SK-N-SH (cell line): ENCODE results near the gene SH3BGR. TPM values are rescaled to one million over a fixed set of nuclear protein-coding genes. Genes with fewer than 3 reads are reported as not detected.

ENCODE experiments used
- CTCF ChIA-PET: fragments of 300-600, 350-600 bp; formaldehyde crosslinking; extraction: SDS; loops from one replicate; lab custom pipeline; 2021; lab: Yijun Ruan, JAX
- POLR2A ChIA-PET: fragments of 350-600 bp; sonication (Branson Sonifier 250); formaldehyde crosslinking; extraction: SDS; loops from one replicate; lab custom pipeline; 2020; ENCODE audit warnings: antibody characterized with exemption, inconsistent platforms; lab: Yijun Ruan, JAX
- DNase-seq: peaks from one replicate; pipeline ENCODE4 v3.0.0; 2012
- H2AFZ ChIP-seq: fragments of 200-600 bp; sonication (generic); 2 replicates; pipeline ENCODE4 v1.8.1; 2016; ENCODE audit warnings: antibody characterized with exemption, mild to moderate bottlenecking, low read depth
- H3F3A ChIP-seq: fragments of 200-600 bp; sonication (generic); replicated peaks from 2 replicates; pipeline ENCODE3; 2016; ENCODE audit warnings: antibody characterized with exemption, mild to moderate bottlenecking; ENCODE audit not compliant: insufficient read depth
- H3K27ac ChIP-seq, 2 experiments: fragments of 200-500 bp in 1 of 2; fragments of 200-600 bp in 1 of 2; sonication (Bioruptor generic) in 1 of 2; sonication (generic), shearing (Covaris generic) in 1 of 2; 2 replicates each; pipeline versions ENCODE4 v1.5.1 to v1.6.1; 2014 to 2016; ENCODE audit warnings: low read depth in 2 of 2, inconsistent platforms in 1 of 2, low read length in 1 of 2, mild to moderate bottlenecking in 1 of 2, mixed read lengths in 1 of 2
- H3K27me3 ChIP-seq: fragments of 200-600 bp; sonication (generic), shearing (Covaris generic); 2 replicates; pipeline ENCODE4 v1.6.1; 2016; ENCODE audit warnings: mixed run types; ENCODE audit not compliant: insufficient read depth
- H3K36me3 ChIP-seq, 2 experiments: fragments of 200-500 bp in 1 of 2; fragments of 200-600 bp in 1 of 2; sonication (Bioruptor generic) in 1 of 2; sonication (generic) in 1 of 2; replicated peaks in 1 of 2; 2 replicates each; pipeline versions ENCODE3 to v1.5.1; 2014 to 2016; ENCODE audit warnings: low read length in 1 of 2, mild to moderate bottlenecking in 1 of 2; ENCODE audit not compliant: insufficient read depth in 2 of 2, control insufficient read depth in 1 of 2
- H3K4me1 ChIP-seq, 2 experiments: fragments of 200-500 bp in 1 of 2; fragments of 200-600 bp in 1 of 2; sonication (Bioruptor generic) in 1 of 2; sonication (generic), shearing (Covaris generic) in 1 of 2; 2 replicates each; pipeline versions ENCODE4 v1.5.1 to v1.6.1; 2014 to 2016; ENCODE audit warnings: low read depth in 1 of 2, low read length in 1 of 2, mixed run types in 1 of 2; ENCODE audit not compliant: insufficient read depth in 2 of 2, control insufficient read depth in 1 of 2
- H3K4me2 ChIP-seq: fragments of 200-600 bp; sonication (generic), shearing (Covaris generic); 2 replicates; pipeline ENCODE4 v1.6.1; 2017; ENCODE audit warnings: mixed run types
- H3K4me3 ChIP-seq, 2 experiments: fragments of 200-500 bp in 1 of 2; fragments of 200-600 bp in 1 of 2; sonication (Bioruptor generic) in 1 of 2; sonication (generic), shearing (Covaris generic) in 1 of 2; 2 replicates each; pipeline versions ENCODE4 v1.5.1 to v1.8.1; 2014 to 2016; ENCODE audit warnings: low read depth in 2 of 2, inconsistent platforms in 1 of 2, low read length in 1 of 2, mild to moderate bottlenecking in 1 of 2, mixed read lengths in 1 of 2, moderate library complexity in 1 of 2
- H3K79me2 ChIP-seq: fragments of 200-600 bp; sonication (generic); 2 replicates; pipeline ENCODE4 v1.8.1; 2017; ENCODE audit warnings: mild to moderate bottlenecking; ENCODE audit not compliant: insufficient read depth
- H3K9ac ChIP-seq: fragments of 200-600 bp; sonication (generic); 2 replicates; pipeline ENCODE4 v1.6.1; 2017; ENCODE audit warnings: mixed run types
- H3K9me2 ChIP-seq: fragments of 200-600 bp; sonication (generic); 2 replicates; pipeline ENCODE4 v1.6.1; 2017; ENCODE audit warnings: mixed run types
- H3K9me3 ChIP-seq: fragments of 200-600 bp; sonication (generic); 2 replicates; pipeline ENCODE4 v1.6.1; 2017; ENCODE audit warnings: mixed run types, mild to moderate bottlenecking, moderate library complexity
- H4K20me1 ChIP-seq: fragments of 200-600 bp; sonication (generic); 2 replicates; pipeline ENCODE4 v1.6.1; 2017; ENCODE audit warnings: mild to moderate bottlenecking, mixed run types; ENCODE audit not compliant: insufficient read depth
- CHD2 ChIP-seq: fragments of 150-350 bp; IDR thresholded peaks from 2 replicates; pipeline ENCODE4 v1.6.1; 2018; ENCODE audit warnings: low read length; ENCODE audit not compliant: partially characterized antibody
- ELF1 ChIP-seq: IDR thresholded peaks from 2 replicates; pipeline ENCODE4 v1.4.0; 2012
- GABPA ChIP-seq: IDR thresholded peaks from 2 replicates; pipeline ENCODE4 v1.4.0; 2012; ENCODE audit warnings: low read depth, mild to moderate bottlenecking
- MEF2A ChIP-seq: IDR thresholded peaks from 2 replicates; pipeline ENCODE4 v1.4.0; 2012; ENCODE audit warnings: low read depth, borderline replicate concordance
- POLR2AphosphoS5 ChIP-seq: IDR thresholded peaks from 2 replicates; pipeline ENCODE4 v1.6.1; 2012; ENCODE audit warnings: low read depth, low read length
- RAD21 ChIP-seq: IDR thresholded peaks from 2 replicates; pipeline ENCODE4 v1.6.1; 2012; ENCODE audit warnings: mild to moderate bottlenecking, low read length
- RCOR1 ChIP-seq: fragments of 150-350 bp; IDR thresholded peaks from 2 replicates; pipeline ENCODE4 v1.6.1; 2017; ENCODE audit warnings: antibody characterized with exemption, low read length
- RXRA ChIP-seq: IDR thresholded peaks from 2 replicates; pipeline ENCODE4 v1.4.0; 2012; ENCODE audit warnings: low read depth, mild to moderate bottlenecking, borderline replicate concordance
- TCF12 ChIP-seq: IDR thresholded peaks from 2 replicates; pipeline ENCODE4 v1.4.0; 2012
- TEAD4 ChIP-seq: IDR thresholded peaks from 2 replicates; pipeline ENCODE4 v1.4.0; 2012; ENCODE audit warnings: mild to moderate bottlenecking, borderline replicate concordance; ENCODE audit not compliant: insufficient read depth
- WGBS: methylation state at CpG from one replicate; pipeline ENCODE4 v1.1.6; 2017; ENCODE audit warnings: low lambda C conversion rate; 5-methylcytosine and 5-hydroxymethylcytosine counted together
- polyA plus RNA-seq, 3 experiments: library from polyadenylated mRNA; depleted of rRNA; stranded (reverse); fragments of >200 nt; gene quantifications; 2 replicates each; pipeline ENCODE4 v1.2.3, GENCODE V29; 2012
- TF ChIP-seq, protein P1 (sequence below): fragments of 200-600 bp; sonication (generic); IDR thresholded peaks from 2 replicates; pipeline ENCODE4 v1.6.1; 2017; ENCODE audit warnings: antibody characterized with exemption, mild to moderate bottlenecking, moderate library complexity
- TF ChIP-seq, protein P2 (sequence below): IDR thresholded peaks from 2 replicates; pipeline ENCODE4 v1.4.0; 2012; ENCODE audit warnings: low read depth, borderline replicate concordance
- TF ChIP-seq, protein P3 (sequence below): IDR thresholded peaks from 2 replicates; pipeline ENCODE4 v1.6.1; 2012; ENCODE audit warnings: mild to moderate bottlenecking, low read depth, low read length, moderate library complexity
- TF ChIP-seq, protein P4 (sequence below): fragments of 150-350 bp; IDR thresholded peaks from 2 replicates; pipeline ENCODE4 v1.6.1; 2016; ENCODE audit warnings: mild to moderate bottlenecking, low read depth, low read length
- TF ChIP-seq, protein P5 (sequence below): IDR thresholded peaks from 2 replicates; pipeline ENCODE4 v1.4.0; 2012; ENCODE audit warnings: low read depth
- TF ChIP-seq, protein P6 (sequence below): IDR thresholded peaks from 2 replicates; pipeline ENCODE4; 2012

Gene SH3BGR
- polyA plus RNA-seq, 1 of the 3 experiments (the other 2 are of a cell fraction): 1.1 TPM

DNA sequence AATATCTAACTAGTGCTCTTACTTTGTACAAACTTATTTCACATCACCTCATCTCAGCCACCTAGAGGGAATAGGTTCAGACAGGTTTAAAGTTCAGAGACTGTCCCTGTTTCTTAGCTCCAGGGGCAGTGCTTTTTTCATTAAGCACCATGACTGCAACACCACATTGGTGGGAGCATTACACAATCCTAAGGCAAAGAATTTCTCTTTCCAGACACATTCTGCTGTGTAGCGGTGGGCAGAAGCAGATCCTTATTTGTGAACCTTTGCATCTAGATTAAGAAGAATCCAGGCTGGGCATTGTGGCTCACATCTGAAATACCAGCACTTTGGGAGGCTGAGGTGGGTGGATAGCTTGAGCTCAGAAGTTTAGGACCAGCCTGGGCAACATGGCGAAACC, 22.3 kb upstream of the SH3BGR start:
- Histone ChIP-seq H3K4me2 (no peak overlapping the region), H3K9me2 (no peaks in the 10 kb centered on the region)
- TF ChIP-seq, protein P1, sequence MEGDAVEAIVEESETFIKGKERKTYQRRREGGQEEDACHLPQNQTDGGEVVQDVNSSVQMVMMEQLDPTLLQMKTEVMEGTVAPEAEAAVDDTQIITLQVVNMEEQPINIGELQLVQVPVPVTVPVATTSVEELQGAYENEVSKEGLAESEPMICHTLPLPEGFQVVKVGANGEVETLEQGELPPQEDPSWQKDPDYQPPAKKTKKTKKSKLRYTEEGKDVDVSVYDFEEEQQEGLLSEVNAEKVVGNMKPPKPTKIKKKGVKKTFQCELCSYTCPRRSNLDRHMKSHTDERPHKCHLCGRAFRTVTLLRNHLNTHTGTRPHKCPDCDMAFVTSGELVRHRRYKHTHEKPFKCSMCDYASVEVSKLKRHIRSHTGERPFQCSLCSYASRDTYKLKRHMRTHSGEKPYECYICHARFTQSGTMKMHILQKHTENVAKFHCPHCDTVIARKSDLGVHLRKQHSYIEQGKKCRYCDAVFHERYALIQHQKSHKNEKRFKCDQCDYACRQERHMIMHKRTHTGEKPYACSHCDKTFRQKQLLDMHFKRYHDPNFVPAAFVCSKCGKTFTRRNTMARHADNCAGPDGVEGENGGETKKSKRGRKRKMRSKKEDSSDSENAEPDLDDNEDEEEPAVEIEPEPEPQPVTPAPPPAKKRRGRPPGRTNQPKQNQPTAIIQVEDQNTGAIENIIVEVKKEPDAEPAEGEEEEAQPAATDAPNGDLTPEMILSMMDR: no peak
- TF ChIP-seq RXRA (no peak), TEAD4 (no peak), GABPA (no peak), CHD2 (no peak), TCF12 (no peak), MEF2A (no peak), ELF1 (no peak), RAD21 (no peak), RCOR1 (no peak), POLR2AphosphoS5 (no peak)
- TF ChIP-seq, protein P2, sequence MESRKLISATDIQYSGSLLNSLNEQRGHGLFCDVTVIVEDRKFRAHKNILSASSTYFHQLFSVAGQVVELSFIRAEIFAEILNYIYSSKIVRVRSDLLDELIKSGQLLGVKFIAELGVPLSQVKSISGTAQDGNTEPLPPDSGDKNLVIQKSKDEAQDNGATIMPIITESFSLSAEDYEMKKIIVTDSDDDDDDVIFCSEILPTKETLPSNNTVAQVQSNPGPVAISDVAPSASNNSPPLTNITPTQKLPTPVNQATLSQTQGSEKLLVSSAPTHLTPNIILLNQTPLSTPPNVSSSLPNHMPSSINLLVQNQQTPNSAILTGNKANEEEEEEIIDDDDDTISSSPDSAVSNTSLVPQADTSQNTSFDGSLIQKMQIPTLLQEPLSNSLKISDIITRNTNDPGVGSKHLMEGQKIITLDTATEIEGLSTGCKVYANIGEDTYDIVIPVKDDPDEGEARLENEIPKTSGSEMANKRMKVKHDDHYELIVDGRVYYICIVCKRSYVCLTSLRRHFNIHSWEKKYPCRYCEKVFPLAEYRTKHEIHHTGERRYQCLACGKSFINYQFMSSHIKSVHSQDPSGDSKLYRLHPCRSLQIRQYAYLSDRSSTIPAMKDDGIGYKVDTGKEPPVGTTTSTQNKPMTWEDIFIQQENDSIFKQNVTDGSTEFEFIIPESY: no peak
- TF ChIP-seq, protein P3, sequence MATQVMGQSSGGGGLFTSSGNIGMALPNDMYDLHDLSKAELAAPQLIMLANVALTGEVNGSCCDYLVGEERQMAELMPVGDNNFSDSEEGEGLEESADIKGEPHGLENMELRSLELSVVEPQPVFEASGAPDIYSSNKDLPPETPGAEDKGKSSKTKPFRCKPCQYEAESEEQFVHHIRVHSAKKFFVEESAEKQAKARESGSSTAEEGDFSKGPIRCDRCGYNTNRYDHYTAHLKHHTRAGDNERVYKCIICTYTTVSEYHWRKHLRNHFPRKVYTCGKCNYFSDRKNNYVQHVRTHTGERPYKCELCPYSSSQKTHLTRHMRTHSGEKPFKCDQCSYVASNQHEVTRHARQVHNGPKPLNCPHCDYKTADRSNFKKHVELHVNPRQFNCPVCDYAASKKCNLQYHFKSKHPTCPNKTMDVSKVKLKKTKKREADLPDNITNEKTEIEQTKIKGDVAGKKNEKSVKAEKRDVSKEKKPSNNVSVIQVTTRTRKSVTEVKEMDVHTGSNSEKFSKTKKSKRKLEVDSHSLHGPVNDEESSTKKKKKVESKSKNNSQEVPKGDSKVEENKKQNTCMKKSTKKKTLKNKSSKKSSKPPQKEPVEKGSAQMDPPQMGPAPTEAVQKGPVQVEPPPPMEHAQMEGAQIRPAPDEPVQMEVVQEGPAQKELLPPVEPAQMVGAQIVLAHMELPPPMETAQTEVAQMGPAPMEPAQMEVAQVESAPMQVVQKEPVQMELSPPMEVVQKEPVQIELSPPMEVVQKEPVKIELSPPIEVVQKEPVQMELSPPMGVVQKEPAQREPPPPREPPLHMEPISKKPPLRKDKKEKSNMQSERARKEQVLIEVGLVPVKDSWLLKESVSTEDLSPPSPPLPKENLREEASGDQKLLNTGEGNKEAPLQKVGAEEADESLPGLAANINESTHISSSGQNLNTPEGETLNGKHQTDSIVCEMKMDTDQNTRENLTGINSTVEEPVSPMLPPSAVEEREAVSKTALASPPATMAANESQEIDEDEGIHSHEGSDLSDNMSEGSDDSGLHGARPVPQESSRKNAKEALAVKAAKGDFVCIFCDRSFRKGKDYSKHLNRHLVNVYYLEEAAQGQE: no peak
- TF ChIP-seq, protein P4, sequence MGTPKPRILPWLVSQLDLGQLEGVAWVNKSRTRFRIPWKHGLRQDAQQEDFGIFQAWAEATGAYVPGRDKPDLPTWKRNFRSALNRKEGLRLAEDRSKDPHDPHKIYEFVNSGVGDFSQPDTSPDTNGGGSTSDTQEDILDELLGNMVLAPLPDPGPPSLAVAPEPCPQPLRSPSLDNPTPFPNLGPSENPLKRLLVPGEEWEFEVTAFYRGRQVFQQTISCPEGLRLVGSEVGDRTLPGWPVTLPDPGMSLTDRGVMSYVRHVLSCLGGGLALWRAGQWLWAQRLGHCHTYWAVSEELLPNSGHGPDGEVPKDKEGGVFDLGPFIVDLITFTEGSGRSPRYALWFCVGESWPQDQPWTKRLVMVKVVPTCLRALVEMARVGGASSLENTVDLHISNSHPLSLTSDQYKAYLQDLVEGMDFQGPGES: no peak
- TF ChIP-seq, protein P5, sequence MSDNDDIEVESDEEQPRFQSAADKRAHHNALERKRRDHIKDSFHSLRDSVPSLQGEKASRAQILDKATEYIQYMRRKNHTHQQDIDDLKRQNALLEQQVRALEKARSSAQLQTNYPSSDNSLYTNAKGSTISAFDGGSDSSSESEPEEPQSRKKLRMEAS: no peak
- TF ChIP-seq, protein P6, sequence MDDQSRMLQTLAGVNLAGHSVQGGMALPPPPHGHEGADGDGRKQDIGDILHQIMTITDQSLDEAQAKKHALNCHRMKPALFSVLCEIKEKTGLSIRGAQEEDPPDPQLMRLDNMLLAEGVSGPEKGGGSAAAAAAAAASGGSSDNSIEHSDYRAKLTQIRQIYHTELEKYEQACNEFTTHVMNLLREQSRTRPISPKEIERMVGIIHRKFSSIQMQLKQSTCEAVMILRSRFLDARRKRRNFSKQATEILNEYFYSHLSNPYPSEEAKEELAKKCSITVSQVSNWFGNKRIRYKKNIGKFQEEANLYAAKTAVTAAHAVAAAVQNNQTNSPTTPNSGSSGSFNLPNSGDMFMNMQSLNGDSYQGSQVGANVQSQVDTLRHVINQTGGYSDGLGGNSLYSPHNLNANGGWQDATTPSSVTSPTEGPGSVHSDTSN: no peak
- TF ChIP-seq, all 33 proteins: peak for 0
- Histone ChIP-seq H3K36me3 (peaks cover 0 to 5% of the 10 kb centered on the region in 2 experiments), H2AFZ (no peak overlapping the region), H3K79me2 (no peaks in the 10 kb centered on the region), H3K27me3 (no peaks in the 10 kb centered on the region), H3K4me3 (no peak overlapping the region), H4K20me1 (no peaks in the 10 kb centered on the region), H3F3A (peaks cover 4% of the 10 kb centered on the region), H3K9ac (no peak overlapping the region), H3K27ac (no peak overlapping the region), H3K4me1 (no peaks in the 10 kb centered on the region), H3K9me3 (no peaks in the 10 kb centered on the region)
- DNase-seq: no peak
- ChIA-PET POLR2A (no interaction called here), CTCF (interaction anchor here (1.4 to 1.5 kb wide), 2 partner anchors 13 to 15 kb away, joined by 3 to 4 read pairs; no protein-coding TSS in a partner anchor)
- WGBS: 82% methylated on average over 2 of the region's 2 CpGs
